Endothelial cell of umbilical vein (primary cell): ENCODE results near the gene SFMBT1. TPM values are rescaled to one million over a fixed set of nuclear protein-coding genes. Genes with fewer than 3 reads are reported as not detected.

Experiments
- BruUV-seq: library from RNA; stranded (reverse); fragments of 400-500 nt; replicated peaks from 2 replicates; lab custom pipeline; 2021; lab: Mats Ljungman, UMichigan
- CTCF ChIA-PET: fragments of 300-600, 350-600 bp; sonication (Branson Sonifier 250); formaldehyde crosslinking; loops from one replicate; lab custom pipeline; 2021; ENCODE audit warnings: antibody characterized with exemption, inconsistent platforms; lab: Charles Lee
- POLR2A ChIA-PET: fragments of 300-600, 350-600 bp; sonication (Branson Sonifier 250); formaldehyde crosslinking; loops from one replicate; lab custom pipeline; 2021; ENCODE audit warnings: antibody characterized with exemption, inconsistent platforms; lab: Charles Lee
- DNase-seq: peaks from one replicate; pipeline ENCODE4 v3.0.0-alpha.2; 2011; ENCODE audit warnings: low read depth, low spot score
- FAIRE-seq: peaks from 2 replicates; lab custom pipeline; 2011; peaks lifted over from hg19 to GRCh38; lab: Jason Lieb, UNC
- H2AFZ ChIP-seq: 2 replicates; pipeline ENCODE4 v1.6.0; 2012; ENCODE audit warnings: low read depth, low read length, control low read depth, inconsistent platforms
- H3K27ac ChIP-seq: 2 replicates; pipeline ENCODE4 v1.5.1; 2011; ENCODE audit warnings: low read depth, mild to moderate bottlenecking, control low read depth, low read length, moderate library complexity; ENCODE audit not compliant: insufficient read depth
- H3K27me3 ChIP-seq, 2 experiments: 2 replicates each; pipeline versions ENCODE4 v1.6.0 to v1.6.1; 2011; ENCODE audit warnings: low read length in 2 of 2, mixed read lengths in 1 of 2; ENCODE audit not compliant: control insufficient read depth in 2 of 2, insufficient read depth in 2 of 2
- H3K36me3 ChIP-seq, 2 experiments: 2 replicates in 1 of 2; 3 replicates in 1 of 2; pipeline ENCODE4 v1.5.1; 2011; ENCODE audit warnings: low read length in 2 of 2, mild to moderate bottlenecking in 1 of 2, moderate library complexity in 1 of 2; ENCODE audit not compliant: control insufficient read depth in 2 of 2, insufficient read depth in 2 of 2; ENCODE audit errors: extremely low read depth in 1 of 2
- H3K4me1 ChIP-seq: 3 replicates; pipeline ENCODE4 v1.5.1; 2011; ENCODE audit warnings: mild to moderate bottlenecking, low read length; ENCODE audit not compliant: control insufficient read depth, insufficient read depth; ENCODE audit errors: extremely low read depth
- H3K4me2 ChIP-seq: 2 replicates; pipeline ENCODE4 v1.6.1; 2011; ENCODE audit warnings: low read length, control low read depth, mixed read lengths; ENCODE audit not compliant: insufficient read depth
- H3K4me3 ChIP-seq, 3 experiments: fragments of 200-600 bp in 1 of 3; sonication (generic), shearing (Covaris generic) in 1 of 3; replicated peaks in 1 of 3; 2 replicates each; pipeline ENCODE4 v1.5.1; 2011 to 2016; ENCODE audit warnings: control low read depth in 3 of 3, low read length in 3 of 3, mild to moderate bottlenecking in 2 of 3, inconsistent platforms in 1 of 3, low read depth in 1 of 3, moderate library complexity in 1 of 3; ENCODE audit not compliant: insufficient read depth in 1 of 3
- H3K79me2 ChIP-seq: 2 replicates; pipeline ENCODE4 v1.6.0; 2012; ENCODE audit warnings: low read length, inconsistent platforms; ENCODE audit not compliant: control insufficient read depth, insufficient read depth
- H3K9ac ChIP-seq: replicated peaks from 2 replicates; pipeline ENCODE3; 2011; ENCODE audit warnings: low read length, control low read depth; ENCODE audit not compliant: insufficient read depth; ENCODE audit errors: extremely low read depth
- H3K9me1 ChIP-seq: replicated peaks from 3 replicates; pipeline ENCODE4 v1.6.0; 2011; ENCODE audit warnings: mild to moderate bottlenecking, low read length; ENCODE audit not compliant: control insufficient read depth, insufficient read depth; ENCODE audit errors: extremely low read depth
- H3K9me3 ChIP-seq: replicated peaks from 2 replicates; pipeline ENCODE4 v1.5.1; 2012; ENCODE audit warnings: low read length, inconsistent platforms; ENCODE audit not compliant: control insufficient read depth, insufficient read depth
- H4K20me1 ChIP-seq: replicated peaks from 2 replicates; pipeline ENCODE3; 2011; ENCODE audit warnings: mild to moderate bottlenecking, low read length; ENCODE audit not compliant: control insufficient read depth, insufficient read depth; ENCODE audit errors: extremely low read depth
- CTCF ChIP-seq, 2 donors: IDR thresholded peaks; 1 replicate in 1 of 2; 2 replicates in 1 of 2; pipeline ENCODE4 v1.5.1; 2011; ENCODE audit warnings: low read length in 2 of 2, mild to moderate bottlenecking in 2 of 2, moderate library complexity in 2 of 2, control low read depth in 1 of 2, inconsistent platforms in 1 of 2, low read depth in 1 of 2; ENCODE audit not compliant: insufficient read depth in 1 of 2; ENCODE audit errors: extremely low read depth in 1 of 2
- EZH2 ChIP-seq: IDR thresholded peaks from 2 replicates; pipeline ENCODE4 v1.6.1; 2012; ENCODE audit warnings: borderline replicate concordance, low read depth, mild to moderate bottlenecking, moderate library complexity, low read length, inconsistent platforms; ENCODE audit not compliant: severe bottlenecking
- FOS ChIP-seq: IDR thresholded peaks from 2 replicates; pipeline ENCODE4 v1.6.1; 2011; ENCODE audit warnings: mild to moderate bottlenecking, low read length, moderate library complexity, borderline replicate concordance; ENCODE audit not compliant: insufficient read depth
- GATA2 ChIP-seq: IDR thresholded peaks from 2 replicates; pipeline ENCODE4 v1.7.0; 2011; ENCODE audit warnings: low read depth, mild to moderate bottlenecking, moderate library complexity, mixed read lengths, low read length; ENCODE audit not compliant: insufficient read length, insufficient read depth
- JUN ChIP-seq: IDR thresholded peaks from 2 replicates; pipeline ENCODE4 v1.6.1; 2011; ENCODE audit warnings: borderline replicate concordance, low read depth; ENCODE audit not compliant: insufficient read length, insufficient read depth
- MAX ChIP-seq: IDR thresholded peaks from 2 replicates; pipeline ENCODE4 v1.6.1; 2011; ENCODE audit not compliant: insufficient read depth, insufficient read length
- MYC ChIP-seq: IDR thresholded peaks from one replicate; pipeline ENCODE4 v1.6.1; 2011; ENCODE audit warnings: mild to moderate bottlenecking, low read depth, low read length
- POLR2A ChIP-seq: IDR thresholded peaks from 2 replicates; pipeline ENCODE4 v1.6.1; 2012; ENCODE audit warnings: low read depth, mild to moderate bottlenecking, control low read depth, low read length
- POLR2AphosphoS5 ChIP-seq: IDR thresholded peaks from 2 replicates; pipeline ENCODE4 v1.6.1; 2012; ENCODE audit warnings: low read depth, mild to moderate bottlenecking, control low read depth, low read length, moderate library complexity; ENCODE audit not compliant: insufficient read depth
- dilution Hi-C: fragments of 300-500 bp; cut with MboI; formaldehyde crosslinking; loops from one replicate; pipeline ENCODE4 v1.15.0; 2019; ENCODE audit warnings: low sequenced_read_pairs; ENCODE audit not compliant: extremely low pct_ligation_motif_present
- intact Hi-C: fragments of 100-400 bp; cut with micrococcal nuclease; formaldehyde crosslinking; loops from one replicate; pipeline ENCODE4 v1.10.0; 2022
- polyA plus RNA-seq, 4 experiments: library from polyadenylated mRNA; depleted of rRNA in 3 of 4; stranded (reverse) in 3 of 4; unstranded in 1 of 4; fragments of >200 nt; gene quantifications; 2 replicates each; pipeline versions ENCODE4 v1.2.1 to v1.2.3, GENCODE V29; 2011 to 2012; ENCODE audit warnings: missing spikeins in 1 of 4
- total RNA-seq: library from RNA; stranded (reverse); gene quantifications from 2 replicates; pipeline ENCODE4 v1.2.3, GENCODE V29; 2021

SFMBT1 gene
- total and polyA plus RNA-seq, 2 donors (not counting 3 experiments of a cell fraction or from before 2014, with no cell fraction given), result 1.8 to 6.0 TPM

GRCh38 chr3:53074366-53074696 is 28.5 kb upstream of the SFMBT1 start:
- no peak overlapping the region for H3K4me3 ChIP-seq
- no peaks in the 10 kb centered on the region for H4K20me1 ChIP-seq
- no peaks in the 10 kb centered on the region for H3K9me1 ChIP-seq
- BruUV-seq, result no TSS peak
- H2AFZ ChIP-seq, result no peak overlapping the region
- H3K9me3 ChIP-seq, result no peaks in the 10 kb centered on the region
- intact Hi-C loops (no loop called here), dilution Hi-C loops (no loop called here)
- H3K9ac ChIP-seq, result no peak overlapping the region
- FAIRE-seq, result no peak
- peaks cover 8% of the 10 kb centered on the region for H3K4me1 ChIP-seq
- no peak for DNase-seq
- H3K36me3 ChIP-seq, result no peaks in the 10 kb centered on the region
- H3K27me3 ChIP-seq, result peaks cover 0 to 2% of the 10 kb centered on the region in 2 experiments
- no peaks in the 10 kb centered on the region for H3K79me2 ChIP-seq
- ChIA-PET CTCF (interaction anchor here (1.1 kb wide), 1 partner anchor 50 kb away, joined by 3 read pairs; no protein-coding TSS in a partner anchor), POLR2A (no interaction called here)
- H3K27ac ChIP-seq, result no peak overlapping the region
- no peak overlapping the region for H3K4me2 ChIP-seq
- TF ChIP-seq CTCF (IDR thresholded peaks at IDR 0.05; ENCODE audit: extremely low read depth in 1 of 2, insufficient read depth in 1 of 2, low read depth in 1 of 2, low read length in 2 of 2) (no peak), FOS (no peak), GATA2 (no peak), EZH2 (no peak), JUN (no peak), POLR2AphosphoS5 (no peak), POLR2A (no peak), MAX (no peak), MYC (no peak)
